NB4 (cell line): ENCODE data around the gene AGO4.
A peak's percentile ranks its signal among the peaks of the same experiment; 100 is the strongest.

ENCODE experiments used
- DNase-seq: peaks from one replicate; pipeline ENCODE4 v3.0.0; 2010; ENCODE audit warnings: low read depth
- H3K4me3 ChIP-seq: one replicate; pipeline ENCODE4 v1.5.1; 2011; ENCODE audit warnings: mild to moderate bottlenecking, low read depth, low read length, moderate library complexity
- CTCF ChIP-seq: IDR thresholded peaks from one replicate; pipeline ENCODE4 v1.5.1; 2012; ENCODE audit warnings: low read depth, low read length
- MAX ChIP-seq: IDR thresholded peaks from 2 replicates; pipeline ENCODE4 v1.6.1; 2011; ENCODE audit warnings: low read depth, low read length
- MYC ChIP-seq: IDR thresholded peaks from 2 replicates; pipeline ENCODE4 v1.6.1; 2011; ENCODE audit warnings: low read depth, low read length
- POLR2A ChIP-seq: IDR thresholded peaks from 2 replicates; pipeline ENCODE4 v1.6.1; 2011; ENCODE audit warnings: mild to moderate bottlenecking; ENCODE audit not compliant: insufficient read length; ENCODE audit errors: extremely low read depth

The AGO4 gene

DNA sequence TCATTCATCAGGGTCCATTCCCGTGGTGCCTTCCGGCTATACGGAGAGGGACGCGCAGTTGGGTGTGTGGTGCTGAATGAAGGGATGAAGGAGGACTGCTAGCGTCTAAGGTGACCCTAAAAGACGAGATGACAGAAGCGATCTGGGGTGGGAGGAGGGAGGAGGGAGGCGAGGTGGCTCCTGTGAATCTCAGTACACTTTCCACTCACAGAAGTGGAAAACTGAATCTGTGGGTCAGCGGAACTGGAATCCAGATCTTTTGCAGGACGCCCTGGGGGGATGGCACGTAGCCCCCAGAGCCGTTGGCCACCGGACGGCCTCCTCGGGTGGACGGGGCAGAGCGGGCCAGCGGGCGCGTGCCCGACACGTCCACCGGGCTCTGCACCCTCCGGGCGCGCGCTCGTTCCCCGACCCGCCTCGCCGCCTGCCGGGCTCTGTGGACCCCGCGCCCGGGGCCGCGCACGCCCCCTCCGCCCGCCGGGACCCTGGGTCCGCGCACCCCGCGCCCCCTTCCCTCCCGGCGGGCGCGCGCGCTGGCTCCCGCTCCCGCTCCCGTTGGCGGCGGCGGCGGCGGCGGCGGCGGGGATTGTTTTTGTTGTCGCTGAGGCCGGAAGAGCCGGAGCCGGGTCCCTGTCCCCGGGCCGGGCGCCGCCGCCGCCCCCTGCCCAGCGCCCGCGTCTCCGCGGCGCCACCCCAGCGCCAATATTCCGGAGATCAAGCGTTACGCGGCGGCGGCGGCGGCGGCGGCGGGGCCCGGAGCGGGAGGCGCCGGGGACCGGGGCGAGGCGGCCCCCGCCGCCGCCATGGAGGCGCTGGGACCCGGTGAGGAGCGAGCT lies at the start of gene AGO4:
TSS of gene AGO4 (plus strand) at position 403 of the 836 bp plus-strand sequence. CDS start at position 804, 401 bp downstream.
- TF ChIP-seq MAX, result no peak
- no peak for TF ChIP-seq CTCF
- no peak for TF ChIP-seq POLR2A
- no peak for TF ChIP-seq MYC
- DNase-seq, result peak; percentile 54
- peak within 1 kb of the TSS; percentile 69 for H3K4me3 ChIP-seq

DNA sequence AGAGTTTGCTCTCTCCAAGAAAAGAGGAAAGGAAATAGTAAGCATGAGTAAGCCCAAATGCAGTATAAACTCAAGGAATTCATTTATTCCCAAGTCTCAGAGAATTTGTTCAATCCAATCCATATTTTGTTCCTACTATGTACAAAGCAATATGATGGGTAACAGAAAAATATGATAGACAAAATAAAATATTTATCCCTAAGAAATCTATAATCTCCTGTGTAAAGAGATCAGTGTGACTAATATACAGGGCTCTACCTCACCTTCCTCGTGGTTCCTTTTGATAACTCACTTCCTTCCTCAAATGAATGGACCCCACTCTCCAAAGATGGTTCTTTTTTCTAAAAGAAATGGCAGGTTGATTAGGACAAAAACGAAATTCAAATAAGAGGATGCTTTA lies 45.7 kb upstream of the AGO4 start:
- TF ChIP-seq CTCF, result no peak
- no peak for TF ChIP-seq MYC
- no peak for TF ChIP-seq MAX
- no peak for TF ChIP-seq POLR2A
- H3K4me3 ChIP-seq, result no peak overlapping the region
- DNase-seq, result no peak

GRCh38 chr1:35763201-35763600 lies 44.6 kb upstream of the AGO4 start:
- no peak for DNase-seq
- TF ChIP-seq MYC, result no peak
- no peak for TF ChIP-seq POLR2A
- TF ChIP-seq CTCF, result no peak
- TF ChIP-seq MAX, result no peak
- no peak overlapping the region for H3K4me3 ChIP-seq

- DNase-seq, result no peak
- H3K4me3 ChIP-seq, result no peak overlapping the region
- TF ChIP-seq POLR2A (no peak), CTCF (no peak), MAX (no peak), MYC (no peak)
Observed at GRCh38 chr1:35764283-35764682, 43.5 kb upstream of the AGO4 start.

- H3K4me3 ChIP-seq, result peak overlapping the region; percentile 82
- DNase-seq, result peak; percentile 9
- TF ChIP-seq MYC, result no peak
Observed at GRCh38 chr1:35768350-35769187, 39.2 kb upstream of the AGO4 start.

GRCh38 chr1:35769188-35769758 lies 38.5 kb upstream of the AGO4 start:
- peak; percentile 94 for DNase-seq
- no peak for TF ChIP-seq CTCF
- TF ChIP-seq MAX, result peak; percentile 56
- TF ChIP-seq POLR2A, result peak; percentile 82
- TF ChIP-seq MYC, result peak; percentile 31; the same call in 1 of the 2 replicates
- peak overlapping the region; percentile 82 for H3K4me3 ChIP-seq
